Effector CD8-positive, alpha-beta T cell (primary cell): ENCODE measurements around the gene SAP30L.

ENCODE experiments used
- DNase-seq: peaks from one replicate; lab custom pipeline; 2025; lab: John Stamatoyannopoulos, UW

SAP30L gene

GRCh38 chr5:154509784-154510555 lies 64.2 kb downstream of the SAP30L start:
- no peak for DNase-seq
